IPS-18a (cell line): ENCODE data around the gene DLGAP4.

ENCODE experiments used
- H3K27ac ChIP-seq: one replicate; pipeline ENCODE4 v1.5.1; 2013; ENCODE audit warnings: low read length
- H3K27me3 ChIP-seq: one replicate; pipeline ENCODE4 v1.6.1; 2013; ENCODE audit warnings: mild to moderate bottlenecking, low read length; ENCODE audit not compliant: control insufficient read depth, insufficient read depth
- H3K36me3 ChIP-seq: one replicate; pipeline ENCODE4 v1.6.1; 2013; ENCODE audit warnings: low read depth, low read length; ENCODE audit not compliant: control insufficient read depth
- H3K4me1 ChIP-seq: one replicate; pipeline ENCODE4 v1.6.1; 2013; ENCODE audit warnings: low read depth, low read length; ENCODE audit not compliant: control insufficient read depth
- H3K4me3 ChIP-seq: one replicate; pipeline ENCODE4 v1.5.1; 2013; ENCODE audit warnings: low read length
- H3K9ac ChIP-seq: one replicate; pipeline ENCODE4 v1.6.1; 2013; ENCODE audit warnings: mild to moderate bottlenecking, low read length, moderate library complexity
- H3K9me3 ChIP-seq: one replicate; pipeline ENCODE4 v1.6.1; 2013; ENCODE audit warnings: low read depth, low read length; ENCODE audit not compliant: control insufficient read depth

The DLGAP4 gene

GRCh38 chr20:36385503-36385902 lies 79.4 kb downstream of the DLGAP4 start:
- Histone ChIP-seq H3K27me3 (no peaks in the 10 kb centered on the region), H3K27ac (no peak overlapping the region), H3K4me3 (no peak overlapping the region), H3K9ac (no peak overlapping the region), H3K36me3 (no peaks in the 10 kb centered on the region), H3K9me3 (no peaks in the 10 kb centered on the region), H3K4me1 (no peaks in the 10 kb centered on the region)

GRCh38 chr20:36386236-36386635 lies 80.1 kb downstream of the DLGAP4 start:
- no peaks in the 10 kb centered on the region for H3K36me3 ChIP-seq
- no peaks in the 10 kb centered on the region for H3K27me3 ChIP-seq
- H3K27ac ChIP-seq: no peak overlapping the region
- no peak overlapping the region for H3K4me3 ChIP-seq
- no peaks in the 10 kb centered on the region for H3K9me3 ChIP-seq
- no peak overlapping the region for H3K9ac ChIP-seq
- peaks cover 5% of the 10 kb centered on the region for H3K4me1 ChIP-seq

DNA sequence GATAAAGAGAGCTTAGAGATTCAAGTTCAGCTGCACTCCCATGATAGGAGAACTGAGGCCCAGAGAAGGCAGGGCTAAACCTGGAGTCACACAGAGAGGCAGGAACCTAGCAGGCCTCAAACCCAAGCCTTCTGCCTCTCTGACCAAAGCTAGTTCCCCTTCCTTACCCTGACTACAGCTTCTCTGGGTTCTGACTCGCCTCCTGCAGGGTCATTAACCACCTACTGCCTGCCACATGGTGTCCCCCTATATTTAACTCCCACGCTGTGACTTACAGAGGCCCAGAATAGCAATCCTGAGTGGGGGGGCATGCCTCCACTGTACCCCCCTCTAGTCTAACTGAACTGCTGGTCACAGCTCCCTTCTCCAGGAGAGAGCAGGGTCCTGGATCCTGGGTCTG lies 84.1 kb downstream of the DLGAP4 start:
- H3K27me3 ChIP-seq: no peaks in the 10 kb centered on the region
- peaks cover 13% of the 10 kb centered on the region for H3K4me1 ChIP-seq
- no peaks in the 10 kb centered on the region for H3K9me3 ChIP-seq
- H3K27ac ChIP-seq: no peak overlapping the region
- no peak overlapping the region for H3K4me3 ChIP-seq
- no peak overlapping the region for H3K9ac ChIP-seq
- no peaks in the 10 kb centered on the region for H3K36me3 ChIP-seq

- Histone ChIP-seq H3K9ac (no peak overlapping the region), H3K27me3 (no peaks in the 10 kb centered on the region), H3K27ac (no peak overlapping the region), H3K9me3 (no peaks in the 10 kb centered on the region), H3K4me3 (no peak overlapping the region), H3K36me3 (no peaks in the 10 kb centered on the region), H3K4me1 (peaks cover 13% of the 10 kb centered on the region)
Measured at GRCh38 chr20:36390719-36391415, 84.7 kb downstream of the DLGAP4 start.

- Histone ChIP-seq H3K36me3 (no peaks in the 10 kb centered on the region), H3K4me1 (peaks cover 13% of the 10 kb centered on the region), H3K4me3 (no peak overlapping the region), H3K27ac (no peak overlapping the region), H3K9me3 (no peaks in the 10 kb centered on the region), H3K27me3 (no peaks in the 10 kb centered on the region), H3K9ac (no peak overlapping the region)
Measured at GRCh38 chr20:36391456-36391855, 85.3 kb downstream of the DLGAP4 start.

DNA sequence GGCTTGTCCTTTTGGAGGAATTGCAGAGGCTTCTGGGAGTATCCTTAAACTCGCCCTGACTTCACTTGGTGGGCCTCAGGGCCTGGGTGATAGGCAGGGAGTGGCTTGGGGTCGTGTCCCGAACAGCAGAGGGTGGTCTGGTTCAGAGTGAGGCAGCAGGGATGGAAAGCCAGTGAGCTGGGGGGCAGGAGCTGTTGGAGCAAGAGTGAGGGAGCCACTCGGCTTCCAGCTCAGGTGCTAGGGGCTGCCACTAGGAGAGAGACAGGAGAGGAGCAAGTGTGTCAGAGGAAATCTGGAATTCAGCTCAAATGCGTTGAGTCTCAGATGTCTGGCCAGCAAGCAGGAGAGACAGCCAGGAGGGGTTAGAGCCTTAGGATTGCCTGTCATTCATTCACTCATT lies 85.8 kb downstream of the DLGAP4 start:
- no peaks in the 10 kb centered on the region for H3K9me3 ChIP-seq
- peaks cover 13% of the 10 kb centered on the region for H3K4me1 ChIP-seq
- H3K9ac ChIP-seq: no peak overlapping the region
- H3K4me3 ChIP-seq: no peak overlapping the region
- H3K27ac ChIP-seq: no peak overlapping the region
- no peaks in the 10 kb centered on the region for H3K27me3 ChIP-seq
- no peaks in the 10 kb centered on the region for H3K36me3 ChIP-seq

- H3K27me3 ChIP-seq: no peaks in the 10 kb centered on the region
- H3K4me3 ChIP-seq: no peak overlapping the region
- no peak overlapping the region for H3K27ac ChIP-seq
- H3K36me3 ChIP-seq: no peaks in the 10 kb centered on the region
- H3K9ac ChIP-seq: no peak overlapping the region
- H3K9me3 ChIP-seq: no peaks in the 10 kb centered on the region
- peaks cover 13% of the 10 kb centered on the region for H3K4me1 ChIP-seq
Measured at GRCh38 chr20:36392989-36393388, 86.8 kb downstream of the DLGAP4 start.

GRCh38 chr20:36394340-36394965 lies 88.3 kb downstream of the DLGAP4 start:
- no peak overlapping the region for H3K4me3 ChIP-seq
- no peaks in the 10 kb centered on the region for H3K9me3 ChIP-seq
- no peak overlapping the region for H3K9ac ChIP-seq
- H3K36me3 ChIP-seq: no peaks in the 10 kb centered on the region
- H3K4me1 ChIP-seq: peaks cover 13% of the 10 kb centered on the region
- no peak overlapping the region for H3K27ac ChIP-seq
- no peaks in the 10 kb centered on the region for H3K27me3 ChIP-seq

GRCh38 chr20:36396340-36396739 lies 90.2 kb downstream of the DLGAP4 start:
- H3K9ac ChIP-seq: no peak overlapping the region
- no peak overlapping the region for H3K4me3 ChIP-seq
- H3K36me3 ChIP-seq: no peaks in the 10 kb centered on the region
- no peaks in the 10 kb centered on the region for H3K27me3 ChIP-seq
- no peak overlapping the region for H3K27ac ChIP-seq
- no peaks in the 10 kb centered on the region for H3K9me3 ChIP-seq
- H3K4me1 ChIP-seq: peaks cover 6% of the 10 kb centered on the region

- no peaks in the 10 kb centered on the region for H3K36me3 ChIP-seq
- no peak overlapping the region for H3K4me3 ChIP-seq
- H3K27me3 ChIP-seq: no peaks in the 10 kb centered on the region
- no peak overlapping the region for H3K9ac ChIP-seq
- no peaks in the 10 kb centered on the region for H3K9me3 ChIP-seq
- H3K27ac ChIP-seq: no peak overlapping the region
- H3K4me1 ChIP-seq: peaks cover under 1% of the 10 kb centered on the region
Measured at GRCh38 chr20:36396847-36397630, 90.9 kb downstream of the DLGAP4 start.

- Histone ChIP-seq H3K9ac (no peak overlapping the region), H3K27me3 (no peaks in the 10 kb centered on the region), H3K4me1 (no peaks in the 10 kb centered on the region)
Measured at GRCh38 chr20:36398515-36398914, 92.4 kb downstream of the DLGAP4 start.

More at GRCh38 chr20:36398515-36398914, 92.4 kb downstream of the DLGAP4 start:
- Histone ChIP-seq H3K27ac (no peak overlapping the region), H3K9me3 (no peaks in the 10 kb centered on the region), H3K36me3 (no peaks in the 10 kb centered on the region), H3K4me3 (no peak overlapping the region)
